Transverse colon (tissue), 4 donors: Measurements from ENCODE around the gene TJAP1. TPM values are rescaled to one million over a fixed set of nuclear protein-coding genes. Genes with fewer than 3 reads are reported as not detected.

Source experiments
- DNase-seq: peaks from one replicate; pipeline ENCODE4 v3.0.0-alpha.2; 2019
- H3K27ac ChIP-seq, 4 donors: fragments of 200-600 bp; sonication (generic); 2 replicates each; pipeline ENCODE4 v1.5.1; 2016 to 2018; ENCODE audit warnings: inconsistent platforms in 4 of 4
- H3K27me3 ChIP-seq: fragments of 200-600 bp; sonication (generic); 2 replicates; pipeline ENCODE4 v1.5.1; 2017; ENCODE audit warnings: inconsistent platforms
- H3K36me3 ChIP-seq, 4 donors: fragments of 200-600 bp; sonication (generic); 2 replicates each; pipeline ENCODE4 v1.5.1; 2017 to 2019; ENCODE audit warnings: inconsistent platforms in 4 of 4
- H3K4me1 ChIP-seq, 4 donors: fragments of 200-600 bp; sonication (generic); 2 replicates each; pipeline ENCODE4 v1.5.1; 2017 to 2020; ENCODE audit warnings: inconsistent platforms in 4 of 4
- H3K4me3 ChIP-seq, 4 donors: fragments of 200-600 bp; sonication (generic); 1 replicate in 1 of 4; 2 replicates in 3 of 4; pipeline versions ENCODE4 v1.5.1 to v1.6.1; 2017 to 2019; ENCODE audit warnings: inconsistent platforms in 4 of 4
- H3K9me3 ChIP-seq, 2 donors: fragments of 200-600 bp; sonication (generic); 2 replicates each; pipeline ENCODE4 v1.5.1; 2017 to 2019; ENCODE audit warnings: inconsistent platforms in 2 of 2
- EP300 ChIP-seq: sonication (generic); formaldehyde crosslinking; IDR thresholded peaks from one replicate; pipeline ENCODE4 v1.6.1; 2017; ENCODE audit warnings: antibody characterized with exemption, low read depth
- POLR2A ChIP-seq: fragments of 450-650 bp; IDR thresholded peaks from one replicate; pipeline ENCODE4 v1.6.1; 2016; ENCODE audit warnings: antibody characterized with exemption, mild to moderate bottlenecking, moderate library complexity
- POLR2AphosphoS5 ChIP-seq, 3 donors: sonication (generic); formaldehyde crosslinking; IDR thresholded peaks; one replicate each; pipeline ENCODE4 v1.6.1; 2016; ENCODE audit warnings: antibody characterized with exemption in 3 of 3
- WGBS, 2 donors: methylation state at CpG; one replicate each; pipeline ENCODE4 v1.1.5; 2018; ENCODE audit warnings: low coverage in 1 of 2; 5-methylcytosine and 5-hydroxymethylcytosine counted together
- in situ Hi-C, 4 donors: fragments of 200-750 bp; cut with MboI; loops; one replicate each; pipeline versions ENCODE4 v1.15.0 to v1.15.1; 2017; ENCODE audit warnings: low sequenced_read_pairs in 3 of 4, low pct_ligation_motif_present in 1 of 4, low pct_unique_long_range_greater_than_20kb in 1 of 4
- intact Hi-C: fragments of 100-400 bp; cut with DNase I; formaldehyde crosslinking; loops from one replicate; pipeline ENCODE4 v1.15.1; 2023; ENCODE audit warnings: low total_unique reads
- total RNA-seq, 4 donors: library from RNA; depleted of rRNA; stranded (reverse); fragments of >200 nt; gene quantifications; one replicate each; pipeline ENCODE4 v1.1.0, GENCODE V29; 2016
- TF ChIP-seq, protein P1 (sequence below), 5 experiments: fragments of 200-600 bp in 3 of 5; fragments of 450-650 bp in 2 of 5; sonication (generic) in 3 of 5; IDR thresholded peaks; 1 replicate in 2 of 5; 2 replicates in 3 of 5; pipeline ENCODE4 v1.5.1; 2016 to 2017; ENCODE audit warnings: antibody characterized with exemption in 5 of 5, inconsistent platforms in 3 of 5, mild to moderate bottlenecking in 2 of 5, moderate library complexity in 1 of 5

TJAP1 gene
- total RNA-seq, 4 donors from 2014 or later, result 10.9 to 22.4 (median 17.9) TPM

GRCh38 chr6:43491750-43492661 lies 14.6 kb downstream of the TJAP1 start:
- 24 to 53% methylated on average over 5 to 10 of the region's 10 CpGs for WGBS, 2 donors
- no peaks in the 10 kb centered on the region for H3K9me3 ChIP-seq
- TF ChIP-seq EP300 (no peak), POLR2AphosphoS5 (IDR thresholded peaks at IDR 0.05) (peak in 1 of 3 donors; percentile 15)
- in situ Hi-C loops, result no loop called here
- no peak overlapping the region for H3K4me3 ChIP-seq
- peaks cover 8 to 29% (median 19%) of the 10 kb centered on the region in 4 donors for H3K4me1 ChIP-seq
- peak overlapping the region in 2 of 4 donors; percentile 9 to 32 for H3K27ac ChIP-seq
- DNase-seq, result peak; percentile 71
- H3K27me3 ChIP-seq, result no peaks in the 10 kb centered on the region
- no peaks in the 10 kb centered on the region for H3K36me3 ChIP-seq
- intact Hi-C loops, result no loop called here

- no peaks in the 10 kb centered on the region for H3K36me3 ChIP-seq
- peaks cover 8 to 29% (median 19%) of the 10 kb centered on the region in 4 donors for H3K4me1 ChIP-seq
- DNase-seq, result no peak
- WGBS, 2 donors, result 55% methylated on average over 3 of the region's 3 CpGs; no CpG with 5 or more reads in 1 of the 2 donors
- no peak overlapping the region for H3K4me3 ChIP-seq
- TF ChIP-seq POLR2A, result no peak
- TF ChIP-seq, protein P1, sequence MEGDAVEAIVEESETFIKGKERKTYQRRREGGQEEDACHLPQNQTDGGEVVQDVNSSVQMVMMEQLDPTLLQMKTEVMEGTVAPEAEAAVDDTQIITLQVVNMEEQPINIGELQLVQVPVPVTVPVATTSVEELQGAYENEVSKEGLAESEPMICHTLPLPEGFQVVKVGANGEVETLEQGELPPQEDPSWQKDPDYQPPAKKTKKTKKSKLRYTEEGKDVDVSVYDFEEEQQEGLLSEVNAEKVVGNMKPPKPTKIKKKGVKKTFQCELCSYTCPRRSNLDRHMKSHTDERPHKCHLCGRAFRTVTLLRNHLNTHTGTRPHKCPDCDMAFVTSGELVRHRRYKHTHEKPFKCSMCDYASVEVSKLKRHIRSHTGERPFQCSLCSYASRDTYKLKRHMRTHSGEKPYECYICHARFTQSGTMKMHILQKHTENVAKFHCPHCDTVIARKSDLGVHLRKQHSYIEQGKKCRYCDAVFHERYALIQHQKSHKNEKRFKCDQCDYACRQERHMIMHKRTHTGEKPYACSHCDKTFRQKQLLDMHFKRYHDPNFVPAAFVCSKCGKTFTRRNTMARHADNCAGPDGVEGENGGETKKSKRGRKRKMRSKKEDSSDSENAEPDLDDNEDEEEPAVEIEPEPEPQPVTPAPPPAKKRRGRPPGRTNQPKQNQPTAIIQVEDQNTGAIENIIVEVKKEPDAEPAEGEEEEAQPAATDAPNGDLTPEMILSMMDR (IDR thresholded peaks at IDR 0.05), result no peak
- no peak overlapping the region for H3K27ac ChIP-seq
- no peaks in the 10 kb centered on the region for H3K9me3 ChIP-seq
- in situ Hi-C loops, result no loop called here
- no peaks in the 10 kb centered on the region for H3K27me3 ChIP-seq
- intact Hi-C loops, result no loop called here
Observed at GRCh38 chr6:43492673-43493072, 15.3 kb downstream of the TJAP1 start.

DNA sequence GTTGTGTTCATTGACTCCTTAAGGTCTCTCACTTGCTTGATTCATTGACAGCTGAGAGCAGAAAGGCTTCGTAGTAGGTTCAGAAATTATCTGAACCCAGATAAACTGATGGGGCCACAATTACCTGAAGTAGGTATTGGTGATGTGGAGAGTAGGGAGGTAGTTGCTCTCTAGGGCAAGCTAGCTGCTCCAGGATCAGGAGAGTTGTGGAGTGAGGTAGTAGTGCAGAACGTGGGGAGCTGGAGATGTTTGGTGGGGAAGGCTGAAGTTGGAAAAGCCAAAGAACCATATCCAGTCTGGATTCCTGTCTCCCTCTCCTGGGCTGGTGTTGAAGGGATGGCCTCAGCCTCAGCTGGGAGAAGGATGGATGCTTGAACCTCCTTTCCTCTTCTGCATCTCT lies 15.9 kb downstream of the TJAP1 start:
- Histone ChIP-seq H3K4me1 (peaks cover 8 to 29% (median 19%) of the 10 kb centered on the region in 4 donors), H3K27ac (no peak overlapping the region), H3K9me3 (no peaks in the 10 kb centered on the region), H3K36me3 (no peaks in the 10 kb centered on the region), H3K27me3 (no peaks in the 10 kb centered on the region), H3K4me3 (no peak overlapping the region)
- no peak for DNase-seq
- intact Hi-C loops, result no loop called here
- WGBS, 2 donors, result 85 to 100% methylated on average over 1 to 2 of the region's 2 CpGs
- in situ Hi-C loops, result no loop called here
- TF ChIP-seq EP300, result no peak
- TF ChIP-seq POLR2AphosphoS5 (IDR thresholded peaks at IDR 0.05), result no peak
- no peak for TF ChIP-seq POLR2A
- TF ChIP-seq, protein P1 (IDR thresholded peaks at IDR 0.05), result no peak

DNA sequence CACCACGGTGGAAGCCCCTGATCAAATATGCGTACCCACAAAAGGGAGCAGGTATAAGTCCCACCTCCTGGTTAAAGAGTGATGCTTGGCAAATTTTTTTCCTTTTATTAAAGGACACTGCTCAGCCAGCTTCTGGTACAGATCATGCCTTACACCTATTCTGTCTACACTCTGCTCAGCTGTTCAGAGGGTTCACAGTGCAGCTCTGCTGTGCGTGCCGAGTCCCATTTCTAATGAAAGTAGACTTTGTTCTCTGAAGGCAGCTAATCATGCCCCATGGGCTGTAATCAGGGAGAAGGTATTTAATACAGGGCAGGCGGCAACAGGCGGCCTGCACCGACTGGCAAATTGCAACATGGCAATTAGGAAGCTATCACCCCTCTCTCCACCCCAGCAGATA lies 16.5 kb downstream of the TJAP1 start:
- H3K27ac ChIP-seq, result no peak overlapping the region
- in situ Hi-C loops, result no loop called here

More for the DNA sequence above, 16.5 kb downstream of the TJAP1 start:
- intact Hi-C loops, result no loop called here
- Histone ChIP-seq H3K4me1 (peaks cover 8 to 29% (median 19%) of the 10 kb centered on the region in 4 donors), H3K9me3 (no peaks in the 10 kb centered on the region), H3K4me3 (no peak overlapping the region), H3K36me3 (peaks cover 0 to 5% (median under 1%) of the 10 kb centered on the region in 4 donors), H3K27me3 (no peaks in the 10 kb centered on the region)
- WGBS, 2 donors, result 95 to 97% methylated on average over 3 to 7 of the region's 7 CpGs
- no peak for DNase-seq
- TF ChIP-seq, protein P1 (IDR thresholded peaks at IDR 0.05), result no peak
- TF ChIP-seq POLR2A, result no peak
- TF ChIP-seq EP300, result no peak
- TF ChIP-seq POLR2AphosphoS5 (IDR thresholded peaks at IDR 0.05), result no peak
